ENCODE measurements around the gene TSPEAR. TPM values are rescaled to one million over a fixed set of nuclear protein-coding genes. Genes with fewer than 3 reads are reported as not detected.
A peak's percentile ranks its signal among the peaks of the same experiment; 100 is the strongest.
"Not testable (repeated sequence)": the region's sequence is repeated elsewhere in the genome, so short reads cannot be mapped to it uniquely, and the experiment has no call there.

The TSPEAR gene
- total RNA-seq, 1 donor from 2014 or later, result 0.06 TPM

GRCh38 chr21:44550807-44551206, 160.6 kb downstream of the TSPEAR start:
- DNase-seq (ENCODE audit: low spot score), result no peak

GRCh38 chr21:44550285-44550684, 161.1 kb downstream of the TSPEAR start:
- not testable (repeated sequence) for DNase-seq (ENCODE audit: low spot score)

DNA sequence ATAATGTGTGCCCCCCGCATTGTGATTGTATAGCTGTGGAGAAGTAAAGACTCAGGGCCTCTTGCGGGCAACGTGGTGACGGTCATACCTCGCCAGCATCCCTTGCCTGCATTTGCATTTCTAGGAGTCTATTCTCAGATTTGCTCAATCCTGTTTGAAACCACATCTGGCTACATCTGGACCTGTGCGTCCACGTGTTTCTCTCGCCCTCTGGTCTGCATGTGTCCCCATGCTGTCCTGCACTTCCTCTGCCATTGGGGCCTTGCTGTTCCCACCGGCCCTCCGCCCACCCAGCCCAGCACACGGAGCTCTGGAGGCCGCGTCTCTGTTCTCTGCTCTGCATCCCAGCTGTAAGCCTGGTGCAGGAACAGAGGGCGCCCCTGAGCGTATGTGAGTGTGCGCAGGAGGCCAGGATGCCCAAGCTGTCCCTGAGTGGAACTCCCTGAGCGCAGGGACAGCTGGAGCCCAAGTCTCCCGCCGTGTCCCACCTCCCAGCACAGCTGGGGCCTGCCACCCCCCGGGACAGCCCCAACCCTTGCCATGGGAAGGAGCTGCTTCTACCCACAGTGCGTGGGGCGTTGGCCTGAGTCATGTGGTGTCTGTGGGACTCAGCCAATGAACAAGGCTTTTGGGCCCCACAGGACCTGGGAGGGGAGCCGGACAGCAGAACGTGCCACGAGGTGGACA, 161.7 kb downstream of the TSPEAR start:
- DNase-seq (ENCODE audit: low spot score), result peak; percentile 5

GRCh38 chr21:44548922-44549321, 162.4 kb downstream of the TSPEAR start:
- DNase-seq (ENCODE audit: low spot score), result no peak

DNA sequence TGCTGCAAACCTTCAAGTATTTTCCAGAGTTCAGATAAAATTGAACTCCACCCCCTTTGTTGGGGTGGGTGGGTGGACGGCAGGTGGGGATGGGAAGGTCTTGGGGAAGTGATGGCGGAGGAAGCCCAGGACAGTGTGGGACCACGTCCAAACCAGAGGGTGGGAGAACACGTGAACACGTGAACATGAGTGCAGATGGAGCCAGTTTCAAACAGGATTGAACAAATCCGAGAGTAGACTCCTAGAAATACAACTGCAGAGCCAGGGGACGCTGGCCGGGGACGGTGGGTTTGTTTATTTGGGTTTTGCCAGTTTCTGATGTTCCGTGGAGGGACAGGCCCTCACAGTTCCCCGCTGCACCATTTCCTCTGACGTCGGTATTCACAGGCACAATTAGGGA, 163.0 kb downstream of the TSPEAR start:
- no peak for DNase-seq (ENCODE audit: low spot score)

- no peak for DNase-seq (ENCODE audit: low spot score)
These were observed 163.6 kb downstream of the TSPEAR start for GRCh38 chr21:44547656-44548331.

GRCh38 chr21:44544566-44544965, 166.8 kb downstream of the TSPEAR start:
- no peak for DNase-seq (ENCODE audit: low spot score)

- no peak for DNase-seq (ENCODE audit: low spot score)
These were observed 168.7 kb downstream of the TSPEAR start for GRCh38 chr21:44542716-44543115.

DNA sequence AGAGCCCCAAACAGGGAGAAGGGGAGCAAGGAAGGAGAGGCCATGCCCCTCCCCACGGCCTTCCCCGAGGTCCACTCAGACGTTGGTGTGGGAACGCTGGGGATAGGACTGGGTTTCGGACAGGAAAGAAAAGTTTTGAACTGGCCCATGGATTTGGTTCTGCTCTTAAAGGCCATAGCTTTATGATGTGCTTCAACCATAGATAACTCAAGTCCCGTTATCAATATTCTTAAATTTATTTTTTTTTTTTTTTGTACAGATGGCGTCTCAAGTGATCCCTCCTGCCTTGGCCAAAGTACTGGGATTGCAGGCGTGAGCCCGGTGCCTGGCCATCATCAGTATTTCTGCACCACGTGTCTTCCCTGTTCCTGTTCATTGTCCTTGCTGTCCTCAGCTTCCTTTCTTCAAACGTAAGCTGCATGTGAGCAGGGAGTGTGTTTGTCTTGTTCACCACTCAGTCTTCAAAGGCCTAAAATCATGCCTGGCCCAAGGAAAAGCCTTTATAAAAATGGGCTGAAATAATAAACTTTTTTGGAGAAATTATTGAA, 170.6 kb downstream of the TSPEAR start:
- DNase-seq (ENCODE audit: low spot score), result no peak

DNA sequence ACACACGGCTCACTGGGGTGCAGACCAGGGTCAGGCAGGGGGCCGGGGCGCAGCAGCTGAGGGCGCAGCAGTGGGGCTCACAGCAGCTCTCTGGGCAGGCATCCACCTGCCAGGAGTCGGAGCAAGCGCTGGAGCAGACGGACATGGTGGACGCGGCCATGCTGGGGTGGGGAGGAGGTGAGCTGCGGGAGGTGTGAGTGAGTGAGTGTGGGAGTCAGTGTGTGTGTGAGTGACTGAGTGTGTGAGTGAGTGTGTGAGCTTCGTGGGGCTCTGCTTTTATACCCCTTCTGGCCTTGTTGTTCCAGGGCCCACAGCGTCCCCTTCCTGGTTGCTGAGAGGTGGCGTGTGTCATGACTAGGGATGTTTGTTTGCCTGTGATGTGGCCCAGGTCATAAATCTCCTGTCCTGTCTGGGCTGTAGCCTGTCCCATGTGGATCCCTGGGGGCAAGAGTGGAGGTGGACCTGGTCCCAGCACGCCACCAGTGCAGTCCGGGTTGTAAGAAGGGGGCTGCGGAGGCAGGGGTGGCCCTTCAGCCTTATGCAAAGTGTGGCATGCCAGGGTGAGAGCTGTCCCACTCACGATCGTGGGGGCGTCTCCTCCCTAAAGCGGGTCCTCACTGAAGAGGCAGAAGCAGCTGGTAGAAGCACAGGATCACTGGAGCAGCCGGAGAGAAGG, 171.2 kb downstream of the TSPEAR start, which contains the start of gene KRTAP10-1:
Gene KRTAP10-1, minus strand, starts transcription at position 205 of the 676 bp plus-strand sequence. Its CDS starts 45 bp downstream, at position 160.
- no peak for DNase-seq (ENCODE audit: low spot score)

- DNase-seq (ENCODE audit: low spot score), result no peak
These were observed 172.3 kb downstream of the TSPEAR start for GRCh38 chr21:44539046-44539445.

GRCh38 chr21:44537930-44538911, 173.2 kb downstream of the TSPEAR start:
- DNase-seq (ENCODE audit: low spot score), result no peak

DNA sequence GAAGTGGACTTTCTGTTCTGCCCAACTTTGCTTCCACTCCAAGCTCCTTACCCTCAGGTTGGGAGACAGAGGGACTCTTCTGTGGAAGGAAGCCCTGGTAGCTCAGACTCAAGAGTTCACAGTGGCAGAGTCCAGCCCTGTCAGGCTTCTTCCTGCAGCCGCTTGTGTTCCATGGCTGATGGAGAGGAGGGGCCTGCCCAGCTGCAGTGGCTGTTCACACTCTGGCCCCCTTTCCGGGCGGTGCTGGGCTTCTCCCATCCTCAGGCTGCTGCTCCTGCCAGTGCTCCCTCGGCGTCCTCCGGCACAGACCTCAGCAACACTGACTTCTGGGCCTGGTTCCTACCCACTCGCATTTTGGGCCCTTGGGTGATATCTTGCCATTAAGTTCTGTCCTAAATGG, 175.4 kb downstream of the TSPEAR start:
- no peak for DNase-seq (ENCODE audit: low spot score)

GRCh38 chr21:44534688-44535087, 176.7 kb downstream of the TSPEAR start:
- no peak for DNase-seq (ENCODE audit: low spot score)

GRCh38 chr21:44533891-44534627, 177.3 kb downstream of the TSPEAR start:
- no peak for DNase-seq (ENCODE audit: low spot score)

DNA sequence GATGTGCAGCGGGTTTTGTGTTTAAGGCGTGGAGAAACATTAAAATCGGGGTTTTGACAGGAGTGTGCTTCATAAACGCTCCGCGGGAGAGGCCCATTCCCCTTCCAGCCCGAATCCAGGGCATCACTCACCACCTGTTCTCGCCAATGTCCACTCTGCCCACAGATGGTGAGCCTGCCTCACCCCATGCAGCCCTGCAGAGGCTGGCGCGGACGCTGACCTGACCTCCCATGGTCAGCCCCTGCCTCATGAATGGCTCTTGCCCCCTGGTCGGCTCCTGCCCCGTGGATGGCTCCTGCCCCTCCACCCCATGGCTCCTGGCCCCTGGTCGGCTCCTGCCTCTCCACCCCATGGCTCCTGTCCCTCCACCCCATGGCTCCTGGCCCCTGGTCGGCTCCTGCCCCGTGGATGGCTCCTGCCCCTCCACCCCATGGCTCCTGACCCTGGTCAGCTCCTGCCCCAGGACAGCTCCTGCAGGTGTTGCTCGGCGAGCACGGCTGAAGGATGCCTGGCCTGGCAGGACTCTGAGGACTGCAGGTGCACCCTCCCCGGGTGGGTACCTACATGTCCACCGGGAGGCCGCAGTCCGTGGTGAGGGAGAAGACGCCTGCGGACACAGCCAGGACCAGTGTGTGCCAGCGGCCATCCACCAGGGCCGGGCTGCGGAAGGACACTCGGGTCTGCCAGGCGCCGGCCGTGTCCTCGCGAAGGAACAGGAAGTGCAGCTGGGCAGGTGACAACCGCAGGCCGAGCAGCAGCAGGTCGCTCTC, 178.1 kb downstream of the TSPEAR start:
- DNase-seq (ENCODE audit: low spot score), result no peak

DNA sequence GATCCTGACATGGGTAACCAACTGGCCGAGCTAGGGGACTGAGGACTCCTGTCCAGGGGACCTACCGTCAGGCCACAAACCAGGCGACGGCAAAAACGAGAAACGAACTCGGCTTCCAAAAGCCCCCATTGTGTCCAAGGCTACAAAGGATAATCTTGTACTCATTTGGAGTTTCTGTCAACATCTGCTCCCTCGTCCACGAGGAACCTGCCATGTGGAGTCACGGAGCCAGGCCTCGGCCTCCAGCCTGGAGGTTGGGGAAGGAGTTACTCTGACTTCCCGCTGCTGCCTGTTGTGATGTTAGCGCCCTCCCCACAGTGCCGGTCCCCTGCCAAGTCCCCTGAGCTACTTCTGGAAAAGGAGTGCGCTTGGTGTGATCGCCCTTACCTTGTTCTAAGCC, 178.7 kb downstream of the TSPEAR start:
- no peak for DNase-seq (ENCODE audit: low spot score)

GRCh38 chr21:44531606-44532564, 179.5 kb downstream of the TSPEAR start:
- DNase-seq (ENCODE audit: low spot score), result no peak
